Measurements from ENCODE around the gene GALNTL6. TPM values are rescaled to one million over a fixed set of nuclear protein-coding genes. Genes with fewer than 3 reads are reported as not detected.

GALNTL6 gene
- total RNA-seq, 1 donor from 2014 or later = 0.13 TPM

- DNase-seq (ENCODE audit: low read depth) = no peak
- H3K27me3 ChIP-seq (ENCODE audit: control insufficient read depth, insufficient read depth, low read length) = no peaks in the 10 kb centered on the region
- TF ChIP-seq CTCF (IDR thresholded peaks at IDR 0.05; ENCODE audit: insufficient read depth, low read length, poor library complexity, severe bottlenecking) = no peak
- H3K4me3 ChIP-seq (ENCODE audit: low read depth, low read length) = no peak overlapping the region
- no peaks in the 10 kb centered on the region for H3K36me3 ChIP-seq (ENCODE audit: control insufficient read depth, insufficient read depth, low read length)
Observed at GRCh38 chr4:172619218-172619617, 806.0 kb downstream of the GALNTL6 start.

GRCh38 chr4:172619798-172620197 lies 806.6 kb downstream of the GALNTL6 start:
- Histone ChIP-seq H3K27me3 (ENCODE audit: control insufficient read depth, insufficient read depth, low read length) (no peaks in the 10 kb centered on the region), H3K4me3 (ENCODE audit: low read depth, low read length) (no peak overlapping the region), H3K36me3 (ENCODE audit: control insufficient read depth, insufficient read depth, low read length) (no peaks in the 10 kb centered on the region)
- TF ChIP-seq CTCF (IDR thresholded peaks at IDR 0.05; ENCODE audit: insufficient read depth, low read length, poor library complexity, severe bottlenecking) = no peak
- no peak for DNase-seq (ENCODE audit: low read depth)

- Histone ChIP-seq H3K4me3 (ENCODE audit: low read depth, low read length) (no peak overlapping the region), H3K27me3 (ENCODE audit: control insufficient read depth, insufficient read depth, low read length) (no peaks in the 10 kb centered on the region), H3K36me3 (ENCODE audit: control insufficient read depth, insufficient read depth, low read length) (no peaks in the 10 kb centered on the region)
- TF ChIP-seq CTCF (IDR thresholded peaks at IDR 0.05; ENCODE audit: insufficient read depth, low read length, poor library complexity, severe bottlenecking) = no peak
- no peak for DNase-seq (ENCODE audit: low read depth)
Observed at GRCh38 chr4:172628263-172628662, 815.1 kb downstream of the GALNTL6 start.

GRCh38 chr4:172630280-172630679 lies 817.1 kb downstream of the GALNTL6 start:
- H3K36me3 ChIP-seq (ENCODE audit: control insufficient read depth, insufficient read depth, low read length) = no peaks in the 10 kb centered on the region
- no peak for DNase-seq (ENCODE audit: low read depth)
- no peak for TF ChIP-seq CTCF (IDR thresholded peaks at IDR 0.05; ENCODE audit: insufficient read depth, low read length, poor library complexity, severe bottlenecking)
- no peak overlapping the region for H3K4me3 ChIP-seq (ENCODE audit: low read depth, low read length)
- H3K27me3 ChIP-seq (ENCODE audit: control insufficient read depth, insufficient read depth, low read length) = no peaks in the 10 kb centered on the region

GRCh38 chr4:172631832-172632231 lies 818.6 kb downstream of the GALNTL6 start:
- Histone ChIP-seq H3K27me3 (ENCODE audit: control insufficient read depth, insufficient read depth, low read length) (no peaks in the 10 kb centered on the region), H3K4me3 (ENCODE audit: low read depth, low read length) (no peak overlapping the region), H3K36me3 (ENCODE audit: control insufficient read depth, insufficient read depth, low read length) (no peaks in the 10 kb centered on the region)
- TF ChIP-seq CTCF (IDR thresholded peaks at IDR 0.05; ENCODE audit: insufficient read depth, low read length, poor library complexity, severe bottlenecking) = no peak
- no peak for DNase-seq (ENCODE audit: low read depth)

GRCh38 chr4:172648471-172648870 lies 835.3 kb downstream of the GALNTL6 start:
- Histone ChIP-seq H3K27me3 (ENCODE audit: control insufficient read depth, insufficient read depth, low read length) (no peaks in the 10 kb centered on the region), H3K4me3 (ENCODE audit: low read depth, low read length) (no peak overlapping the region), H3K36me3 (ENCODE audit: control insufficient read depth, insufficient read depth, low read length) (no peaks in the 10 kb centered on the region)
- no peak for DNase-seq (ENCODE audit: low read depth)
- no peak for TF ChIP-seq CTCF (IDR thresholded peaks at IDR 0.05; ENCODE audit: insufficient read depth, low read length, poor library complexity, severe bottlenecking)

Measured in kidney epithelial cell (primary cell).